CD14-positive monocyte (primary cell): ENCODE data around the gene CKMT2. TPM values are rescaled to one million over a fixed set of nuclear protein-coding genes. Genes with fewer than 3 reads are reported as not detected.
"Not testable (repeated sequence)": the region's sequence is repeated elsewhere in the genome, so short reads cannot be mapped to it uniquely, and the experiment has no call there.

ENCODE experiments used
- DNase-seq, 3 donors: peaks; one replicate each; pipeline ENCODE4 v3.0.0-alpha.2; 2011 to 2022
- H2AFZ ChIP-seq: 2 replicates; pipeline ENCODE4 v1.6.0; 2012; ENCODE audit warnings: mild to moderate bottlenecking, low read depth, low read length, inconsistent platforms; ENCODE audit not compliant: insufficient read depth, poor library complexity, severe bottlenecking
- H3K27ac ChIP-seq, 2 donors: 1 replicate in 1 of 2; 2 replicates in 1 of 2; pipeline ENCODE4 v1.5.1; 2012 to 2013; ENCODE audit warnings: low read length in 2 of 2, control low read depth in 1 of 2, inconsistent platforms in 1 of 2, low read depth in 1 of 2, mild to moderate bottlenecking in 1 of 2
- H3K27me3 ChIP-seq, 2 donors: one replicate each; pipeline versions ENCODE4 v1.6.0 to v1.6.1; 2011 to 2013; ENCODE audit warnings: low read length in 2 of 2; ENCODE audit not compliant: control insufficient read depth in 2 of 2, insufficient read depth in 2 of 2
- H3K36me3 ChIP-seq, 2 donors: replicated peaks in 1 of 2; 1 replicate in 1 of 2; 2 replicates in 1 of 2; pipeline versions ENCODE4 v1.5.1 to v1.6.1; 2012 to 2013; ENCODE audit warnings: low read length in 2 of 2, control low read depth in 1 of 2, inconsistent platforms in 1 of 2, mild to moderate bottlenecking in 1 of 2; ENCODE audit not compliant: insufficient read depth in 2 of 2, control insufficient read depth in 1 of 2
- H3K4me1 ChIP-seq, 2 donors: 1 replicate in 1 of 2; 2 replicates in 1 of 2; pipeline versions ENCODE4 v1.5.1 to v1.6.1; 2012 to 2013; ENCODE audit warnings: low read length in 2 of 2, control low read depth in 1 of 2, inconsistent platforms in 1 of 2, mild to moderate bottlenecking in 1 of 2, moderate library complexity in 1 of 2; ENCODE audit not compliant: insufficient read depth in 2 of 2, control insufficient read depth in 1 of 2
- H3K4me2 ChIP-seq: replicated peaks from 2 replicates; pipeline ENCODE3; 2012; ENCODE audit warnings: low read length, moderate library complexity, mild to moderate bottlenecking; ENCODE audit not compliant: poor library complexity, severe bottlenecking; ENCODE audit errors: extremely low read depth
- H3K4me3 ChIP-seq, 3 experiments: fragments of 200-600 bp in 1 of 3; sonication (generic) in 1 of 3; replicated peaks in 1 of 3; 1 replicate in 2 of 3; 2 replicates in 1 of 3; pipeline ENCODE4 v1.5.1; 2011 to 2013; ENCODE audit warnings: low read length in 3 of 3, mild to moderate bottlenecking in 3 of 3, control low read depth in 2 of 3, low read depth in 2 of 3, inconsistent platforms in 1 of 3, moderate library complexity in 1 of 3
- H3K79me2 ChIP-seq: 2 replicates; pipeline ENCODE4 v1.6.0; 2012; ENCODE audit warnings: mild to moderate bottlenecking, control low read depth, inconsistent platforms, low read length, moderate library complexity; ENCODE audit not compliant: insufficient read depth
- H3K9ac ChIP-seq: 2 replicates; pipeline ENCODE4 v1.6.0; 2017; ENCODE audit warnings: low read length, mild to moderate bottlenecking; ENCODE audit not compliant: insufficient read depth, poor library complexity, severe bottlenecking
- H3K9me3 ChIP-seq, 2 donors: replicated peaks in 1 of 2; 1 replicate in 1 of 2; 2 replicates in 1 of 2; pipeline versions ENCODE4 v1.5.1 to v1.6.1; 2012 to 2013; ENCODE audit warnings: low read length in 2 of 2, control low read depth in 1 of 2; ENCODE audit not compliant: control insufficient read depth in 1 of 2, insufficient read depth in 1 of 2
- H4K20me1 ChIP-seq: 2 replicates; pipeline ENCODE4 v1.6.0; 2012; ENCODE audit warnings: mild to moderate bottlenecking, low read length, control low read depth, moderate library complexity; ENCODE audit not compliant: insufficient read depth
- H3K27ac Mint-ChIP-seq, 7 donors: one replicate each; pipeline ENCODE4 v1.8.0; 2020; ENCODE audit warnings: mild to moderate bottlenecking in 7 of 7, mixed read lengths in 7 of 7, moderate library complexity in 6 of 7, inconsistent platforms in 2 of 7
- H3K27me3 Mint-ChIP-seq, 3 donors: one replicate each; pipeline ENCODE4 v1.8.0; 2021 to 2022; ENCODE audit warnings: low read depth in 3 of 3, mild to moderate bottlenecking in 3 of 3, mixed read lengths in 3 of 3, moderate library complexity in 3 of 3, inconsistent platforms in 1 of 3
- H3K36me3 Mint-ChIP-seq, 2 donors: one replicate each; pipeline ENCODE4 v1.8.0; 2020; ENCODE audit warnings: mixed read lengths in 2 of 2, inconsistent platforms in 1 of 2, mild to moderate bottlenecking in 1 of 2
- H3K4me1 Mint-ChIP-seq: one replicate; pipeline ENCODE4 v1.8.0; 2020; ENCODE audit warnings: mild to moderate bottlenecking, mixed read lengths
- H3K4me3 Mint-ChIP-seq, 2 donors: one replicate each; pipeline ENCODE4 v1.8.0; 2020; ENCODE audit warnings: mild to moderate bottlenecking in 2 of 2, mixed read lengths in 2 of 2, moderate library complexity in 1 of 2
- H3K9me3 Mint-ChIP-seq, 7 donors: one replicate each; pipeline ENCODE4 v1.8.0; 2020 to 2022; ENCODE audit warnings: mixed read lengths in 7 of 7, mild to moderate bottlenecking in 6 of 7, moderate library complexity in 6 of 7, inconsistent platforms in 2 of 7
- CTCF ChIP-seq: fragments of 200-600 bp; IDR thresholded peaks from one replicate; pipeline ENCODE4 v1.8.0; 2022; ENCODE audit warnings: antibody characterized with exemption, mild to moderate bottlenecking
- WGBS: methylation state at CpG from one replicate; pipeline ENCODE4 v1.1.5; 2013; ENCODE audit warnings: missing lambda C conversion rate; ENCODE audit not compliant: insufficient coverage; 5-methylcytosine and 5-hydroxymethylcytosine counted together
- intact Hi-C, 2 donors: fragments of 100-400 bp; cut with micrococcal nuclease; formaldehyde crosslinking; loops; one replicate each; pipeline versions ENCODE4 v1.15.0 to v1.15.1; 2023
- polyA plus RNA-seq, 3 donors: library from polyadenylated mRNA; depleted of rRNA in 1 of 3; unstranded in 2 of 3; stranded (reverse) in 1 of 3; fragments of 300-500 nt in 2 of 3; fragments of >200 nt in 1 of 3; fragmentation: Illumina TruSeq in 2 of 3; gene quantifications; 1 replicate in 2 of 3; 2 replicates in 1 of 3; pipeline ENCODE4 v1.2.3, GENCODE V29; 2012 to 2021

CKMT2 gene
- polyA plus RNA-seq, 3 donors: not detected

- peaks cover 11% of the 10 kb centered on the region for H3K79me2 ChIP-seq
- Mint-ChIP-seq H3K9me3 (peaks cover 14 to 39% (median 29%) of the 10 kb centered on the region in 7 donors), H3K4me3 (no peak overlapping the region), H3K27ac (no peak overlapping the region), H3K27me3 (peaks cover 1 to 2% (median 1%) of the 10 kb centered on the region in 3 donors), H3K4me1 (no peaks in the 10 kb centered on the region), H3K36me3 (peaks cover 0 to 16% of the 10 kb centered on the region in 2 donors)
- no peaks in the 10 kb centered on the region for H3K4me1 ChIP-seq
- H4K20me1 ChIP-seq: no peaks in the 10 kb centered on the region
- no peak for TF ChIP-seq CTCF
- H2AFZ ChIP-seq: no peak overlapping the region
- H3K4me2 ChIP-seq: no peak overlapping the region
- peaks cover 15 to 20% of the 10 kb centered on the region in 2 donors for H3K9me3 ChIP-seq
- no peak overlapping the region for H3K9ac ChIP-seq
- H3K36me3 ChIP-seq: no peaks in the 10 kb centered on the region
- no peaks in the 10 kb centered on the region for H3K27me3 ChIP-seq
- WGBS: 33% methylated on average over 1 of the region's 2 CpGs
- H3K27ac ChIP-seq: no peak overlapping the region
- intact Hi-C loops: no loop called here
- H3K4me3 ChIP-seq: no peak overlapping the region
- DNase-seq: no peak
Measured at GRCh38 chr5:81292130-81292529, 59.0 kb downstream of the CKMT2 start.

DNA sequence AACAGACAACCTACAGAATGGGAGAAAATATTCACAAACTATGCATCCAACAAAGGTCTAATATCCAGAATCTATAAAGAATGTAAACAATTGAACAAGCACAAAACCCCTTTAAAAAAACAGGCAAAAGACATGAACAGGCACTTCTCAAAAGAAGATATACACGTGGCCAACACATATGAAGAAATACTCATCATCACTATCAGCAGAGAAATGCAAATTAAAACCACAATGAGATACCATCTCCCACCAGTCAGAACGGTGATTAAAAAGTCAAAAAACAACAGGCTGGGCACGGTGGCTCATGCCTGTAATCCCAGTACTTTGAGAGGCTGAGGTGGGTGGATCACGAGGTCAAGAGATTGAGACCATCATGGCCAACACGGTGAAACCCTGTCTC, 60.9 kb downstream of the CKMT2 start:
- H3K4me1 Mint-ChIP-seq, H3K4me2 ChIP-seq, H3K4me3 ChIP-seq, H3K27ac ChIP-seq, H3K27ac Mint-ChIP-seq, H3K4me1 ChIP-seq, H3K79me2 ChIP-seq, H3K4me3 Mint-ChIP-seq, H3K27me3 Mint-ChIP-seq, H3K27me3 ChIP-seq, H4K20me1 ChIP-seq, intact Hi-C loops, H3K9ac ChIP-seq, H3K36me3 ChIP-seq, H2AFZ ChIP-seq, DNase-seq: not testable (repeated sequence)
- no CpG with 5 or more reads among the region's 5 CpGs for WGBS
- H3K9me3 Mint-ChIP-seq: peaks cover 14 to 39% (median 29%) of the 10 kb centered on the region in 7 donors
- H3K9me3 ChIP-seq: peaks cover 15 to 20% of the 10 kb centered on the region in 2 donors
- H3K36me3 Mint-ChIP-seq: peaks cover 0 to 12% of the 10 kb centered on the region in 2 donors
